Measurements from ENCODE around the gene TAPT1. TPM values are rescaled to one million over a fixed set of nuclear protein-coding genes. Genes with fewer than 3 reads are reported as not detected.
A peak's percentile ranks its signal among the peaks of the same experiment; 100 is the strongest.

Gene TAPT1
- total and polyA plus RNA-seq, 9 of the 15 experiments (the other 6 are each of a cell fraction or from before 2014, with no cell fraction given) = 1.6 to 36.7 (median 20.7) TPM

- ATAC-seq (no peak), FAIRE-seq (no peak), DNase-seq (ENCODE audit: extremely low read depth in 1 of 4, low spot score in 3 of 4) (no peak)
- no peaks in the 10 kb centered on the region for H3K9me3 ChIP-seq (replicated peaks; ENCODE audit: control insufficient read depth, insufficient read depth, low read depth, low read length)
- in situ Hi-C loops (cut with MboI) (no loop called here), intact Hi-C loops (cut with micrococcal nuclease) (no loop called here)
- H3K4me1 ChIP-seq (replicated peaks in 1 of 2; ENCODE audit: control insufficient read depth in 2 of 2, insufficient read depth in 2 of 2, low read length in 2 of 2) = no peaks in the 10 kb centered on the region
- H3K27me3 ChIP-seq (ENCODE audit: control insufficient read depth in 2 of 2, insufficient read depth in 2 of 2, low read length in 2 of 2) = no peaks in the 10 kb centered on the region
- H3K4me3 ChIP-seq = no peak overlapping the region
- POLR2A ChIA-PET = interaction anchor here (1.0 kb wide), 1 partner anchor 9 kb away, joined by 5 read pairs; no protein-coding TSS in a partner anchor
- no peak overlapping the region for H3K27ac ChIP-seq (ENCODE audit: extremely low read depth, low read depth, low read length)
- TF ChIP-seq ZNF239 (CRISPR knock-in tag; IDR thresholded peaks at IDR 0.05) = no peak
- TF ChIP-seq ZNF311 (CRISPR knock-in tag; IDR thresholded peaks at IDR 0.05) = no peak
- peak in 1 of 3 experiments; percentile 8; a peak in 1 of 6 replicates for TF ChIP-seq CTCF (IDR thresholded peaks at IDR 0.05 in 2 of 3, conservative IDR thresholded peaks at IDR 0.05 in 1 of 3; ENCODE audit: insufficient read depth in 2 of 3, low read depth in 1 of 3, low read length in 3 of 3)
- H3K4me2 ChIP-seq (ENCODE audit: insufficient read depth, low read length) = no peak overlapping the region
- 0 out of 3 replicates have a peak, but pooled peaks cover 3% of the 10 kb centered on the region for H3K79me2 ChIP-seq (ENCODE audit: control insufficient read depth, insufficient read depth, low read length)
- WGBS (ENCODE audit: insufficient coverage, low coverage, missing lambda C conversion rate) = 93% methylated on average over 9 of the region's 9 CpGs
- H3K9ac ChIP-seq (ENCODE audit: insufficient read depth in 1 of 2, low read depth in 2 of 2, low read length in 2 of 2) = no peak overlapping the region
- H3K36me3 ChIP-seq (ENCODE audit: control insufficient read depth, insufficient read depth, low read length) = peaks cover 36% of the 10 kb centered on the region; the same call in 1 of the 3 replicates
- no peaks in the 10 kb centered on the region for H4K20me1 ChIP-seq (replicated peaks; ENCODE audit: control insufficient read depth, insufficient read depth, low read length)
- CTCF ChIA-PET (ENCODE audit: low intra/inter-chr PET ratio) = no interaction called here
- H2AFZ ChIP-seq (ENCODE audit: low read depth, low read length) = no peak overlapping the region
- H3K9me1 ChIP-seq (ENCODE audit: control insufficient read depth, insufficient read depth, low read length) = no peaks in the 10 kb centered on the region
- no TSS peak for BruUV-seq (replicated peaks)
Observed at GRCh38 chr4:16196482-16197393, 29.5 kb downstream of the TAPT1 start.

All from K562 (cell line).